HG03378 (cell line): ENCODE data around the gene GNB2.
A peak's percentile ranks its signal among the peaks of the same experiment; 100 is the strongest.

Source experiments
- ATAC-seq: cut with Tn5 transposase; IDR thresholded peaks from one replicate; pipeline ENCODE4 v1.9.1; 2021; ENCODE audit warnings: mild to moderate bottlenecking, moderate library complexity; ENCODE audit not compliant: unreplicated experiment

Gene GNB2

GRCh38 chr7:100680576-100681271, 7.2 kb downstream of the GNB2 start:
- ATAC-seq, result no peak

GRCh38 chr7:100681491-100682227, 8.1 kb downstream of the GNB2 start:
- no peak for ATAC-seq

- no peak for ATAC-seq
Measured at GRCh38 chr7:100682228-100682741, 8.7 kb downstream of the GNB2 start.

GRCh38 chr7:100682991-100683658, 9.6 kb downstream of the GNB2 start:
- no peak for ATAC-seq

- no peak for ATAC-seq
Measured at GRCh38 chr7:100683659-100684533, 10.4 kb downstream of the GNB2 start.

- ATAC-seq, result no peak
Measured at GRCh38 chr7:100684534-100685042, 11.0 kb downstream of the GNB2 start.

GRCh38 chr7:100685049-100685605, 11.6 kb downstream of the GNB2 start:
- ATAC-seq, result no peak

- ATAC-seq, result no peak
Measured at GRCh38 chr7:100685631-100686145, 12.1 kb downstream of the GNB2 start.

- no peak for ATAC-seq
Measured at GRCh38 chr7:100686201-100686821, 12.8 kb downstream of the GNB2 start.

GRCh38 chr7:100686822-100687211, 13.3 kb downstream of the GNB2 start:
- ATAC-seq, result no peak

GRCh38 chr7:100687261-100687660, 13.7 kb downstream of the GNB2 start:
- ATAC-seq, result no peak

GRCh38 chr7:100687751-100688300, 14.3 kb downstream of the GNB2 start:
- no peak for ATAC-seq

GRCh38 chr7:100688326-100688860, 14.9 kb downstream of the GNB2 start:
- ATAC-seq, result no peak

GRCh38 chr7:100689230-100690135, 15.9 kb downstream of the GNB2 start:
- no peak for ATAC-seq

- peak; percentile 40 for ATAC-seq
Measured at GRCh38 chr7:100691676-100692577, 18.4 kb downstream of the GNB2 start.

GRCh38 chr7:100692578-100692961, 19.0 kb downstream of the GNB2 start:
- no peak for ATAC-seq
